ELR (cell line): ENCODE results near the gene PDIA4.
"Not testable (repeated sequence)": the region's sequence is repeated elsewhere in the genome, so short reads cannot be mapped to it uniquely, and the experiment has no call there.

Experiments
- DNase-seq: peaks from one replicate; pipeline ENCODE4 v3.0.0-alpha.2; 2015; ENCODE audit warnings: low read depth

PDIA4 gene, protein sequence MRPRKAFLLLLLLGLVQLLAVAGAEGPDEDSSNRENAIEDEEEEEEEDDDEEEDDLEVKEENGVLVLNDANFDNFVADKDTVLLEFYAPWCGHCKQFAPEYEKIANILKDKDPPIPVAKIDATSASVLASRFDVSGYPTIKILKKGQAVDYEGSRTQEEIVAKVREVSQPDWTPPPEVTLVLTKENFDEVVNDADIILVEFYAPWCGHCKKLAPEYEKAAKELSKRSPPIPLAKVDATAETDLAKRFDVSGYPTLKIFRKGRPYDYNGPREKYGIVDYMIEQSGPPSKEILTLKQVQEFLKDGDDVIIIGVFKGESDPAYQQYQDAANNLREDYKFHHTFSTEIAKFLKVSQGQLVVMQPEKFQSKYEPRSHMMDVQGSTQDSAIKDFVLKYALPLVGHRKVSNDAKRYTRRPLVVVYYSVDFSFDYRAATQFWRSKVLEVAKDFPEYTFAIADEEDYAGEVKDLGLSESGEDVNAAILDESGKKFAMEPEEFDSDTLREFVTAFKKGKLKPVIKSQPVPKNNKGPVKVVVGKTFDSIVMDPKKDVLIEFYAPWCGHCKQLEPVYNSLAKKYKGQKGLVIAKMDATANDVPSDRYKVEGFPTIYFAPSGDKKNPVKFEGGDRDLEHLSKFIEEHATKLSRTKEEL

DNA sequence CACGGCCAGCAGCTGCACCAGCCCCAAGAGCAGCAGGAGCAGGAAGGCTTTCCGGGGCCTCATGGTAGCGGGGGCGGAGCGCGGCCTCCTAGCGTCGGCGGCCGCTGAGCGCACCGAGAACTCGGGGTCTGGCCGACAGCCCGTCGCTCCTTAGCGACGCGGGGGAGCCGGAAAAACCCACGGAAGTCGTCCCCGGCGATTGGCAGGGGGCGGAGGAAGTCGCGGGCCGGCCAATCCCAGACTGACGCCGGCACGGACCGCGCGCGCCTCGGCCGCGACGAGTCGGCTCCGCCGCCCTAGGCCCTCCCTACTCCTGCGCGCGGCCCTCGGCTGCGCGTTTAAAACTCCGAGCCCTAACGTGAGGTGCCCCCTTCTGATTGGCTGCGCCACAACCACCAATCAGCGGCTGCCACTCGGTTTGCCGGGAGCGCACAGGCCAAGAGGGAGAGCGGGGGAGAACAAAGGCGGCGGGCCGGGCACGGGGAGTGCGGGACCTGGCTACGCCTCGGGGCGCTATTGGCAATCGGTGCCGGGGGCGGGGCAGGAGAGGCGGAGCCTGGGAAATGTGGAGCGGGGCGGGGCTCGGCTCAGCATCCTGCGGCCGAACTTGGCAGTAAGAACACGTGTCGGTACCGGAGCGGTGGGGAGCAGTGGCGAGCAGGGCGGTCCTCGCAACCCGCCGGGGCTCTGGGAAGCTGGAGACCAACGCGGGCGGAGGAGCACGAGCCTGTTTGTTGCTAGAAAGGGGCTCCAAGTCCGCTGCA is at the start of gene PDIA4:
TSS of gene PDIA4 (minus strand) at position 160 of the 764 bp plus-strand sequence. CDS start at position 63, 97 bp downstream.
- DNase-seq = peak; percentile 98

DNA sequence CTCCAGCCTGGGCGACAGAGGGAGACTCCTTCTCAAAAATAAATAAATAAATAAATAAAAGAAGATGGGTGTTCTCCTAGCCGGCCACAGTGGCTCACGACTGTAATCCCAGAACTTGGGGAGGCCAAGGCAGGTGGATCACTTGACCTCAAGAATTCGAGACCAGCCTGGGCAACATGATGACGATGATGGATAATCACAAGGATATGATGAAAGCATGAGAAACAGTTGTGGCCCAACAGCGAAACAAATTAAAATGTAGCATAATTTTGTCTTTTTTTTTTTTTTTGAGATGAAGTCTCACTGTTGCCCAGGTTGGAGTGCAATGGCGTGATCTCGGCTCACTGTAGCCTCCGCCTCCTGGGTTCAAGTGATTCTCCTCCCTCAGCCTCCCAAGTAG is 49.3 kb upstream of the PDIA4 start:
- no peak for DNase-seq

DNA sequence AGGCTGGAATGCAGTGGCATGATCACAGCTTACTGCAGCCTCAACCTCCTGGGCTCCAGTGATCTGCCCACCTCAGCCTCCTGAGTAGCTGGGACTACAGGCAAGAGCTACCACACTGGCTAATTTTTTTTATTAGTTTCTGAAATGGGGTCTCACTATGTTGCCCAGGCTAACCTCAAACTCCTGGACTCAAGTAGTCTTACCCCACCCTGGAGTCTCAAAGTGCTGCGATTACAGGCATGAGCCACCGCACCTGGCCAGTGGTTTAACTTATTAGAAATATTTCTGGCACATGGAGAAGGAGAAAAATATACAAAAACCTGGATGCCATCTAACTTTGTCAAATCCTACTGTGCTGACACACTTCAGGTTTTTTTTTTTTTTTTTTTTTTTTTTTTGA is 47.0 kb upstream of the PDIA4 start:
- DNase-seq = no peak

DNA sequence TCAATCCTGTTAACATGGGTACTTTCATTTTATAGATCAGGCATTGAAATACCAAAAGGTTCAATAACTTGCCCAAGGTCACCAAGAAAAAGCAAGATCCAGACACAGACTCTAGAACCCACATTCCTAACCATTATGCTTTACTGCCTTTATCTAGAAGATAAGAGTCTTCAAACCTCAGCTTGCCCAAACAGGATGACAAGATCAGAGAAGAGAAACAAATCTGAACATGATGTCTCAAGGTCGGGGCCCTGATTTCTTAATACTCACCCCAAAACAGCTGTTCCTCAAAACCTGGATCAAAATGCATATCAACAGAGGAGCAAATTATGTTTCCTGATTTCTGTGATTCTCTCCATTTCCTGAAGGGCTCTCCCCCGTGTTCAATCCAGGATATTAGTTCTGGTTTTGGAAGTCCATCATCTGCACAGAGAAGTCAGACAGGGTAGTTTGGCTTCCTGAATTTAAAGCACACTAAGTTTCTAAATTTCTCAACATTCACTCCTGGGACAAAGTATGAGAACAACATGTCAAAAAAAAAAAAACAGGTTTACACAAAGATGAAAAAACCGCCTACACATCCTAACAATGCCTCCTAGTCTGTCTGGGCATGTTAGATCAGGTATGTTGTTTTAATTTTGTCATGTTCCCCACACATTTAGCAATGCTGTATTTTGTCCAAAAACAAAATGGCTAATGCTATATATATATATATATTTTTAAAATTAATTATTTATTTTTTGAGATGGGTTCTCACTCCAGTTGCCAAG is 46.0 kb upstream of the PDIA4 start:
- no peak for DNase-seq

DNA sequence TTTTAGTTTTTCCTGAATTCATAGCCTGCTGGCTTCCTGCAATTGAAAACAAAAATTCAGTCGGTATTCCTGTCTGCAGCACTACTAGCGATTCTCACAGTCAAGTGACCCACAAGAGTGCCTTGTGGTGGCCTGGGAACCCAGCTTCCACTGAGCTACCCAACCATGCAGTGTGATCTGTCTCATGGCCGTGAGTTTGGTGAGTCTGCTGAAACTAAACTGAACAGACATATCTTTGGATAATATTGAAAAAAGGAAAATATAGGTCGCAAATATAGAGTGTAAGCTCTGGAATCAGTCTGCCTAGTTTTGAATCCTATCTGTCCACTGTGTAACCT is 44.1 kb upstream of the PDIA4 start:
- no peak for DNase-seq

DNA sequence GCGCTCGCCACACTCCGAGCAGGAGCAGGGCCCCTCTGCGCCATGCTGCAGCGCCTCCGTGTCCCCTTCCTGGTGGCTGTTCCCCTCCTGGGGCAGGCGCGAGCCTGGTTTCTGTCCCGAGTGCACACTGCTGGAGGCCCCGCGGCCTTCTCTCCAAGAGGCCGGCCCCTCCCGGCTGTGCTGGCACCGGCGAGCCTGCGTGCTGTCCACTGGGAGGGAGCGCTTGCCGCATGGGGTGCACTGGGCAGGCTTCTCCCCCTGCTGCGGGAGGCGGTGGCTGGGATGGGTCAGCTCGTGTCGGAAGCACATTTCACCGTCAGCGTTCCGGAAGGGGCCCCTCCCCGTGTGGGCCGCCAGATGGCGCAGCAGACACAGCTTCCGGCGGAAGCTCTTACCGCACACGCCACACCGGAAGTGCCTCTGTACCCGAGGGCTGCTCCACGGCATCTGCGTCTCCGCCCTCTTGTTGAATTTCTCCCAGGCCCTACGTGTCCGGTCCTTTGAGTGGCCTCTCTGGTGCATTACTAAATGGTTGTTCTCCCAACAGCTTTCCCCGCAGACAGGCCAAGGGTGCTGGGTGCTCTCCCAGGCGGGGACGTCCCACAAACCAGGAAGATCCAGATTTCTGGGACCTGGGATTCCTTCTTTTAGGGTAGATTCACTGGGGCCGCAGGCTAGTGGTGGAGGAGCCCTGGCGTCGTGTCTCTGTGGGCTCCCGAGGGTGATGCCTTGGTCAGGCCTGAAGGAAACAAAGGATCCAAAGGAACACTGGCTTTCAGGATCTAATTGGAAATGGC is 43.5 kb upstream of the PDIA4 start:
- DNase-seq = peak; percentile 15

DNA sequence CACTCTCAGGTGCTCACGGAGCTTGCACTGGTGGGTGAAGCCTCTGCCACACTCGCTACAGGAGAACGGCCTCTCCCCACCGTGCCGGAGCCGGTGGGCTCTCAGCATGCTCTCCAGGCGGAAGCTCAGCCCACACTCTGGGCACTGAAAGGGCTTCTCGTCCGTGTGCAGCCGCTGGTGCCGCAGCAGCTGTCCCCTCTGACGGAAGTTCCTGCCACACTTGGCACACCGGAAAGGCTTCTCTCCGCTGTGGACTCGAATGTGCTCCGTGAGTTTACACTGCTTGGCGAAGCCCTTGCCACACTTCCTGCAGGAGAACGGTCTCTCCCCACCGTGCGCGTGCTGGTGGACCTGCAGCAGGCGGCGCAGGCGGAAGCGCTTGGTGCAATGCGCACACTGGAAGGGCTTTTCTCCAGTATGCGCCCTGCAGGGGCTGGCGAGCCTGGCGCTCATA is 42.9 kb upstream of the PDIA4 start:
- no peak for DNase-seq

DNA sequence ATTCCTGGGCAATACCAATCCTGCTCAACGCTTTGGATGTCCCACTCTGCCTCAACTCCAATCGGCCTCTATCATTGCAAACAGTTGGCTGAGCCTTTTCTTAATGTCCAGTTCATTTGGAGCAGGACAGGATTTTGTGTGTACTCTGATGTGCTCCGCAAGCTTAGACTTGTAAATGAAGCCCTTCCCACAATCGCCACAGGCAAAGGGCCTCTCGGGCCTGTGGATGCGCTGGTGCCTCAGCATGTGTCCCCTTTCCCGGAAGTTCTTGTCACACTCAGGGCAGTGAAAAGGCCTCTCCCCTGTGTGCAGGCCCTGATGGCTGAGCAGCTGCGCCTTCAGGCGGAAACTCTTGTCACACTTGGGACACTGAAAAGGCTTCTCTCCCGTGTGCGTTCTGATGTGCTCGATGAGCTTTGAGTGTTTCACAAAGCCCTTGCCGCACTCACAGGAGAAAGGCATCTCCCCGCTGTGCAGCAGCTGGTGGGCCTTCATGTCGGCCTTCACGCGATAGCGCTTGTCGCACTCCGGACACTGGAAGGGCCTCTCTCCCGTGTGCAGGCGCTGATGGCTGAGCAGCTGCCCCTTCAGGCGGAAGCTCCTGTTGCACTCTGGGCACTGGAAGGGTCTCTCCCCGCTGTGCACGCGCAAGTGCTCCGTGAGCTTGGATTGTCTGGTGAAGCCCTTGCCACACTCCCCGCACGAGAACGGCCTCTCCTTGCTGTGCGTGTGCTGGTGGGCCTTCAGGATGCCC is 42.2 kb upstream of the PDIA4 start:
- no peak for DNase-seq

DNA sequence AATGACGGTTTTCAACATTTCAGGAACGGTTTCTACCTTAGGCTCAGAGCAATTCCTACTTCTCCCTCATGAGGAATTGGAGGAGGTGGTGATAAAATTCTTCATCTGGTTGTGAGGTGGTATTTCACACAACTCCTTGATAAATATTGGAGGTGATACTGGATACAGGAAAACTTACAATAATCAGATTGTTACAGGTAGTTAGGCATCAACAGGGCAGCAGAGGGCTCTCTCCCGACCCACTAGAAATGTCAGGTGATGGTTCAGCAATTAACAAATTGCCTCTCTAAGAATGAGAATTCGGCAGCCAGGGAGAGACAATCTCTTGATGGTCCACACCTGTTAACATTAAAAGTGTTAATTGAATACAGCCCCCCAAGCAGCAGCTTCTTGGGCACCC is 39.6 kb upstream of the PDIA4 start:
- DNase-seq = no peak

DNA sequence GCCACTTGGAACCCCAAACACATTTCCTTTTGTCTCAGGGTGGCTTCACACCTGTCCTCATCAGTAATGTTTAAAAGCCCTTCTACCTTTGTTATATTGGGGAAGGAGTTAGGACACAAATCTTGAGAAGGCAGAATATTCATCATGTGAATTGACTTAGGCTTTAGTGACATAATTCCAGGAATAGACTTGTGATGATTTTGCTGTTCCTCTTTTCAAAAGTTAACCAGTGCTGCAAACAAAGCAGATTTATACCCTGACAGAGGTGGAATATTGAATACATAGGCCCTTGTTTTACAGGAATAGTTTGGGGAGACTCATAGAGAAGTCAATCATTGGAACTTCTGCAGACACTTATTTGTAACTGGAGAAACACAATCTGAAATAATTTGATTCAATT is 35.2 kb upstream of the PDIA4 start:
- no peak for DNase-seq

DNA sequence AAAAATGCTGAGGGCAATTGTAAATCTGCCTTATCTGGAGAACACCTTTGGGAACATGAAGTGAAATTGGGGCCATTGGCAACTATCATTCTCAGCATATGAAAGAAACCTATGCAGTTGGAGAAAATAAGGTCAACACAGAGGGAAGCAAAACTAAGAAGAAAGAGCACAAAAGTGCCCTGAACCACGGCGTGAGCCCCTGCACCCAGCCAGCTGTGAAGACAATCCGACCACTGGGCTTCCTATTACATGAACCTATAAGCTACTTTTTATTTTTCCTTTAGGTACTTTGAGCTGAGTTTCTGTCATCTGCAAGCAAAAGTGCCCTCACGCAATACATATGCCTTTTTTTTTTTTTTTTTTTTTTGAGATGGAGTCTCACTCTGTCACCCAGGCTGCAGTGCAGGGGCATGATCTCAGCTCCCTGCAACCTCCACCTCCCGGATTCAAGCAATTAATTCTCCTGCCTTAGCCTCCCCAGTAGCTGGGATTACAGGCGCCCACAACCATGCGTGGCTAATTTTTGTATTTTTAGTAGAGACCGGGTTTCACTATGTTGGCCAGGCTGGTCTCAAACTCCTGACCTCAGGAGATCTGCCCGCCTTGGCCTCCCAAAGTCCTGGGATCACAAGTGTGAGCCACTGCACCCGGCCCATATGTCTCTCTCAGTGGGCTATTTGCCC is 34.1 kb upstream of the PDIA4 start:
- not testable (repeated sequence) for DNase-seq

DNA sequence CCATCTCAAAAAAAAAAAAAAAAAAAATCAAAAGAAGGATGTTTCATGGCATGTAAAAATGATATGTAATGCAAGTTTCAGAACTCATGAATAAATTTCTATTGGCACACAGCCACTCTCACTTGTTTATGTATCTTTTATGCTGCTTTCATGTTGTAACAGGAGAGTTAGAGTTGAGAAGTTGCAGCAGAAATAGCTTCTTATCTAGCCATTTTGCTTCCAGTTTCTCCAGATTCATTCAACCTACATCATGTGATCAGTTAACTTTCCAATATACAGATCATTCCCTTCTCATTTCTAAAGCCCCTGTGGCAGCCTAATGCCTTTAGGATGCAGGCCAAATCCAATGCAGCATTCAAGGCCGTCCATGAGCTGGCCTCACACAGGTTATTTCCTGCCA is 31.9 kb upstream of the PDIA4 start:
- no peak for DNase-seq

DNA sequence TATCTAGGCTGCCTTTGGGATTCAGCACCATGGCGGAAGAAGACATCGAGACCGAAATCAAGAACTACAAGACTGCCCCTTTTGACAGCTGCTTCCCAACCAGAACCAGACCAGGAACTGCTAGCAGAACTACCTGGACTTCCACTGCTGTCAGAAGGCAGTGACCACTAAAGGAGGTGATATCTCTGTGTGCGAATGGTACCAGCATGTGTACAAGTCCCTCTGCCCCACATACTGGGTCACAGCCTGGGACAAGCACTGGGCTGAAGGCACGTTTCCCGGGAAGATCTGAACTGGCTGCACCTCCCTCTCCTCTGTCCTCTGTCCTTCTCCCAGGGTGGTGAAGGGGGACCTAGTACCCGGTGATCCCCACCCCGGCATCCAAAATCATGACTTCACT is 25.6 kb upstream of the PDIA4 start:
- no peak for DNase-seq

DNA sequence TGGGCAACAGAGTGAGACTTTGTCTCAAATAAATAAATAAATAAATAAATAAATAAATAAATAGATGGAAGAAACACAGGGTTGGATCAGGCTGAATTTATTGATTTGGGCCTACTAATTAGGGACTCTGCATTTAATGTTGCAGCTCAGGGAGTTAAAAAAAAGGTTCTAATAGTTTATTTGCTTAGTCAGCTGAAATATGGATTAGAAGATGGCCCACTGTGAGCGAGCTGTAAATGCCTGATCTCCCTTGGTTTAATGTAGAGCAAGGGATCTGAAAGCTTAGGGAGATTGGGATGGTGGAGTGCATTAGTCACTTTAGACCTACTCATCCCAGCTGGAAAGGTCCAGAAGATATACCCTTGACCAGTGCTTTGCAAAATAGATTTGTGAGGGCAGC is 25.1 kb upstream of the PDIA4 start:
- DNase-seq = no peak

DNA sequence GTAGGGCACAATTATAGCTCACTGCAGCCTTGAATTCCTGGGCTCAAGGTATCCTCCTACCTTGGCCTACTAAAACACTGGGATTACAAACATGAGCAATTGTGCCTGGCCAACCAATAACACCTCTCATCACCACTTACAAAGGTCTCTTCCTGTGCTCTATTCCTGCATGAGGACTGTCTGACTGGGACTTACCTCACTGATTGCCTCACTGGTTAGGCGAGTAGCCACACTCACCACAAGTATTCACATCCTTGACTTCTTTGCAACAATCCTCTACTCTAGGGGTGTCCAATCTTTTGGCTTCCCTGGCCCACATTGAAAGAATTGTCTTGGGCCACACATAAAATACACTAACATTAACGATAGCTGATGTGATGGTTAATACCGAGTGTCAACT is 22.6 kb upstream of the PDIA4 start:
- no peak for DNase-seq

DNA sequence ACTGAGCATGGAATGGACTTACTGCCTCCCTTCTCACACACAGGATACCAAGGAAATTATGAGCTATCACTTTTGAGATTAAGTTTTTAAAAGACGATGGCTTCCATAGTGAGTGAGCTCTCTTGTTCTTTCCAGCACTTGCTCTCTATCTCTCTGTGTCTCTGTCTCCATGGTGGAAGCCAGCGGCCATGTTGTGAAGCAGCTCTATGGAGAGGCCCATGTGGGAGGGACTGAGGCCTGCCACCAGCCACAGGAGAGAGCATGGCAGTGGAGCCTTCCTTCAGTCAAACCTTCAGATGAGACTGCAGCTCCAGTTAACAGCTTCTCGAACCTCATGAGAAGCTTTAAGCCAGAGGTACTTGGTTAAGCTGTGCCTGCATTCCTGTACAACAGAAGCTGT is 20.5 kb upstream of the PDIA4 start:
- DNase-seq = no peak

DNA sequence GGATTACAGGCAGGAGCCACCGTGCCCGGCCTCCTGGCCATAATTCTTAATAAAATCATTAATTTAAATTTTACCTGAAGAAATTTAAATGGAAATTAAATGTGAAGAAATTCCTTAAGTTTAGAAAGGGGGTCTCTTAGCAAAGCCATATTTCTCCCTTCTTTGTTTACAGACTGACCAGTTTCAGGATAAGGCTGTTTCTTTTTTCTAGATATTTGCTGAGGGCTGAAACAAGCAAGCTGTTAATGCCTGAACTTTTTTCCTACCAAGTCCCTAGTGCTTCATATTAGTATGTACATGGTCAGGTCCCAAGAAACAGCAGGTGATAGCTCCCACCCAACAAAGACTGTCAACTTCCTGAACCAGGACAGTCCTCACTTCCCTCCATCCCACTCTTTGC is 18.1 kb upstream of the PDIA4 start:
- no peak for DNase-seq

DNA sequence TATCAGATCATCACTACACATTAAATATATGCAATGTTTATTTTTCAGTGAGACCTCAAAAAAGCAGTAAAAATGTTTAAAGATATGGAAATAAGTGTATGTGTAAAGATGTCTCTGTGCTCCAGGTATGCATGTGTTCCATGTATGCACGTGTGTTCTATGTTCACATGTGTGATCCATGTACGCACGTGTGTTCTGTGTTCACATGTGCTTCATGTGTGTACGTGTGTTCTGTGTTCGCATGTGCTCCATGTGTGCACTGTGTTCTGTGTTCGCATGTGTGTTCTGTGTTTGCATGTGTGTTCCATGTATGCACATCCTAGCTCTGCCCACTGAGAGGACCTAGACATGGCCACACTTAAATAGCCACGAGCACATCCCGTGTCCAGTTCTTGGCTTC is 15.6 kb upstream of the PDIA4 start:
- no peak for DNase-seq

DNA sequence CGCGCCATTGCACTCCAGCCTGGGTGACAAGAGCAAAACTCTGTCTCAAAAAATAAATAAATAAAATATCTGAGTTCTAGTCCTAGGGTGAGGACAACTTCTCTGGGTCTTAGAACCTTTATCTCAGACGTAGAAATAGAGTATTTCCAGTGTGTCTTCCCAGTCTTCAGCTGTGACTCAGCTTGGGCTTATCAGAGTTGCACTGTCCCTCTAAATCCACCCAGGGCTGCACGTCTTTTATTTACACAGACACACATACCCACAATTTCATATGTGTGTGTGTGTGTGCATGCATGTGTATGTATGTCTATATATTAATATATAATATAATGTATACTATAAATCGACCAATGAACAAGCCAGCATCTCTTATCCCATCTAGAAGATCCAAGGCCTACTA is 13.0 kb upstream of the PDIA4 start:
- no peak for DNase-seq

DNA sequence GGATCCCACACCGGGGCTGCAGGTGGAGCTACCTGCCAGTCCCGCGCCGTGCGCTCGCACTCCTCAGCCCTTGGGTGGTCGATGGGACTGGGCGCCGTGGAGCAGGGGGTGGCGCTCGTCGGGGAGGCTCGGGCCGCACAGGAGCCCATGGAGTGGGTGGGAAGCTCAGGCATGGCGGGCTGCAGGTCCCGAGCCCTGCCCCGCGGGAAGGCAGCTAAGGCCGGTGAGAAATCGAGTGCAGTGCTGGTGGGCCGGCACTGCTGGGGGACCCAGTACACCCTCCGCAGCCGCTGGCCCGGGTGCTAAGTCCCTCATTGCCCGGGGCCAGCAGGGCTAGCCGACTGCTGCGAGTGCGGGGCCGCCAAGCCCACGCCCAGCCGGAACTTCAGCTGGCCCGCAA is 10.3 kb upstream of the PDIA4 start:
- DNase-seq = not testable (repeated sequence)
